Measurements from ENCODE around the gene SYTL3. TPM values are rescaled to one million over a fixed set of nuclear protein-coding genes. Genes with fewer than 3 reads are reported as not detected.

SYTL3 gene
- total RNA-seq, 1 experiment from 2014 or later = 0.09 TPM

- no peaks in the 10 kb centered on the region for H3K4me1 ChIP-seq (ENCODE audit: insufficient read depth, low read length)
- no peaks in the 10 kb centered on the region for H4K20me1 ChIP-seq (ENCODE audit: control insufficient read depth, insufficient read depth, insufficient read length)
- H4K5ac ChIP-seq (ENCODE audit: insufficient read length, low read depth, low read length) = no peak overlapping the region
- no peak overlapping the region for H3K4ac ChIP-seq (ENCODE audit: low read depth, low read length)
- TF ChIP-seq, protein P1, sequence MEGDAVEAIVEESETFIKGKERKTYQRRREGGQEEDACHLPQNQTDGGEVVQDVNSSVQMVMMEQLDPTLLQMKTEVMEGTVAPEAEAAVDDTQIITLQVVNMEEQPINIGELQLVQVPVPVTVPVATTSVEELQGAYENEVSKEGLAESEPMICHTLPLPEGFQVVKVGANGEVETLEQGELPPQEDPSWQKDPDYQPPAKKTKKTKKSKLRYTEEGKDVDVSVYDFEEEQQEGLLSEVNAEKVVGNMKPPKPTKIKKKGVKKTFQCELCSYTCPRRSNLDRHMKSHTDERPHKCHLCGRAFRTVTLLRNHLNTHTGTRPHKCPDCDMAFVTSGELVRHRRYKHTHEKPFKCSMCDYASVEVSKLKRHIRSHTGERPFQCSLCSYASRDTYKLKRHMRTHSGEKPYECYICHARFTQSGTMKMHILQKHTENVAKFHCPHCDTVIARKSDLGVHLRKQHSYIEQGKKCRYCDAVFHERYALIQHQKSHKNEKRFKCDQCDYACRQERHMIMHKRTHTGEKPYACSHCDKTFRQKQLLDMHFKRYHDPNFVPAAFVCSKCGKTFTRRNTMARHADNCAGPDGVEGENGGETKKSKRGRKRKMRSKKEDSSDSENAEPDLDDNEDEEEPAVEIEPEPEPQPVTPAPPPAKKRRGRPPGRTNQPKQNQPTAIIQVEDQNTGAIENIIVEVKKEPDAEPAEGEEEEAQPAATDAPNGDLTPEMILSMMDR (conservative IDR thresholded peaks at IDR 0.05) = no peak
- no peak overlapping the region for H4K8ac ChIP-seq (replicated peaks; ENCODE audit: insufficient read length, low read depth, low read length)
- no peak overlapping the region for H3T11ph ChIP-seq (ENCODE audit: low read length)
- no CpG with 5 or more reads among the region's 9 CpGs for WGBS (ENCODE audit: extremely low coverage, insufficient read length, low lambda C conversion rate)
- no peak overlapping the region for H3K9ac ChIP-seq (ENCODE audit: extremely low read depth, insufficient read length, low read length)
- Mint-ChIP-seq H3K27me3 (ENCODE audit: low read depth) (no peaks in the 10 kb centered on the region), H3K9me3 (no peaks in the 10 kb centered on the region), H3K4me1 (peaks cover 15 to 21% of the 10 kb centered on the region in 2 experiments), H3K27ac (peak overlapping the region; percentile 2 to 92 (median 47); a peak in 4 of 7 replicates), H3K36me3 (ENCODE audit: insufficient read depth in 1 of 3, low read depth in 3 of 3) (peaks cover 23 to 71% (median 51%) of the 10 kb centered on the region in 3 experiments; a peak in 6 of 7 replicates), H3K4me3 (no peak overlapping the region)
- no peak overlapping the region for H2BK15ac ChIP-seq (ENCODE audit: low read depth, low read length)
- H2AFZ ChIP-seq (ENCODE audit: low read length) = no peak overlapping the region
- H3K14ac ChIP-seq (ENCODE audit: insufficient read depth, low read length) = no peak overlapping the region
- H2BK5ac ChIP-seq (ENCODE audit: insufficient read length, low read length) = no peak overlapping the region
- H3K79me1 ChIP-seq (ENCODE audit: insufficient read depth, low read depth, low read length, poor library complexity, severe bottlenecking) = no peaks in the 10 kb centered on the region
- no peaks in the 10 kb centered on the region for H3K79me2 ChIP-seq (ENCODE audit: insufficient read depth, low read length)
- H3K18ac ChIP-seq (ENCODE audit: insufficient read length, low read depth, low read length) = no peak overlapping the region
- H3K27me3 ChIP-seq (ENCODE audit: insufficient read depth, low read length) = no peaks in the 10 kb centered on the region
- H3K27ac ChIP-seq (ENCODE audit: insufficient read length, low read depth, low read length) = no peak overlapping the region
- no peak overlapping the region for H3K4me2 ChIP-seq (ENCODE audit: insufficient read depth, insufficient read length, low read length)
- H2BK20ac ChIP-seq (ENCODE audit: low read depth, low read length, poor library complexity, severe bottlenecking) = no peak overlapping the region
- no peaks in the 10 kb centered on the region for H3K9me3 ChIP-seq (ENCODE audit: control insufficient read depth, low read depth, low read length)
- H3K23ac ChIP-seq (ENCODE audit: insufficient read length, low read depth, low read length) = no peak overlapping the region
- no peak overlapping the region for H2BK12ac ChIP-seq (ENCODE audit: insufficient read length, low read depth, low read length)
- no peak overlapping the region for H3K56ac ChIP-seq (ENCODE audit: insufficient read length, low read depth, low read length)
- no peak overlapping the region for H2BK120ac ChIP-seq (ENCODE audit: low read depth, low read length, poor library complexity, severe bottlenecking)
- no peaks in the 10 kb centered on the region for H3K23me2 ChIP-seq (ENCODE audit: insufficient read length, low read depth, low read length, poor library complexity, severe bottlenecking)
- no peak overlapping the region for H4K91ac ChIP-seq (ENCODE audit: insufficient read length, low read depth, low read length)
- H2AK5ac ChIP-seq (ENCODE audit: insufficient read length, low read length) = no peak overlapping the region
- DNase-seq = no peak
Measured at GRCh38 chr6:158627940-158628211, 22.0 kb upstream of the SYTL3 start.

All from H9 (cell line).